HEK293 (cell line): ENCODE data around the gene ING1.
"Not testable (repeated sequence)": the region's sequence is repeated elsewhere in the genome, so short reads cannot be mapped to it uniquely, and the experiment has no call there.

Experiments
- CTCF ChIA-PET: fragments of 350-600 bp; formaldehyde crosslinking; extraction: SDS; loops from one replicate; lab custom pipeline; 2021; ENCODE audit warnings: antibody characterized with exemption; lab: Yijun Ruan, JAX
- POLR2A ChIA-PET: fragments of 300-600 bp; formaldehyde crosslinking; extraction: SDS; loops from one replicate; lab custom pipeline; 2020; ENCODE audit warnings: antibody characterized with exemption, inconsistent platforms; lab: Yijun Ruan, JAX
- H3K27ac ChIP-seq: fragments of 200-500 bp; sonication (Bioruptor generic); 2 replicates; pipeline ENCODE4 v1.5.1; 2014; ENCODE audit warnings: low read depth, low read length, control low read depth, inconsistent platforms; ENCODE audit errors: extremely low read depth
- H3K36me3 ChIP-seq, 2 experiments: fragments of 200-500 bp in 1 of 2; sonication (Bioruptor generic) in 1 of 2; 1 replicate in 1 of 2; 2 replicates in 1 of 2; pipeline ENCODE4 v1.5.1; 2014 to 2017; ENCODE audit warnings: inconsistent platforms in 2 of 2, low read length in 2 of 2; ENCODE audit not compliant: control insufficient read depth in 2 of 2, insufficient read depth in 1 of 2
- H3K4me1 ChIP-seq: fragments of 200-500 bp; sonication (Bioruptor generic); 2 replicates; pipeline ENCODE4 v1.5.1; 2014; ENCODE audit warnings: mild to moderate bottlenecking, low read length, inconsistent platforms; ENCODE audit not compliant: control insufficient read depth, insufficient read depth
- H3K4me3 ChIP-seq: 2 replicates; pipeline ENCODE4 v1.5.1; 2011; ENCODE audit warnings: low read depth, mild to moderate bottlenecking, control low read depth, low read length, moderate library complexity
- H3K9me3 ChIP-seq: fragments of 200-500 bp; sonication (Bioruptor generic); 2 replicates; pipeline ENCODE4 v1.5.1; 2014; ENCODE audit warnings: low read depth, low read length, inconsistent platforms; ENCODE audit not compliant: control insufficient read depth, insufficient read depth
- AEBP2 ChIP-seq: fragments of 450-650 bp; formaldehyde crosslinking; IDR thresholded peaks from 2 replicates; pipeline ENCODE4 v1.5.1; 2016; ENCODE audit warnings: missing biosample characterization, missing genetic modification characterization, borderline replicate concordance
- PRDM2 ChIP-seq: fragments of 450-650 bp; formaldehyde crosslinking; IDR thresholded peaks from 2 replicates; pipeline ENCODE4 v1.5.1; 2016; ENCODE audit warnings: missing biosample characterization, missing genetic modification characterization, borderline replicate concordance
- PRDM6 ChIP-seq: fragments of 450-650 bp; formaldehyde crosslinking; IDR thresholded peaks from 2 replicates; pipeline ENCODE4 v1.5.1; 2017; ENCODE audit warnings: missing biosample characterization, missing genetic modification characterization
- WT1 ChIP-seq: fragments of 450-650 bp; formaldehyde crosslinking; IDR thresholded peaks from 2 replicates; pipeline ENCODE4 v1.5.1; 2016; ENCODE audit warnings: missing biosample characterization, missing genetic modification characterization
- ZFP3 ChIP-seq: fragments of 450-650 bp; formaldehyde crosslinking; IDR thresholded peaks from 2 replicates; pipeline ENCODE4 v1.5.1; 2016; ENCODE audit warnings: low read depth, missing biosample characterization, missing genetic modification characterization
- ZNF114 ChIP-seq: fragments of 450-650 bp; formaldehyde crosslinking; IDR thresholded peaks from 2 replicates; pipeline ENCODE4 v1.5.0; 2017; ENCODE audit warnings: missing biosample characterization, missing genetic modification characterization
- ZNF239 ChIP-seq: fragments of 450-650 bp; formaldehyde crosslinking; IDR thresholded peaks from 2 replicates; pipeline ENCODE4 v1.5.1; 2016; ENCODE audit warnings: missing biosample characterization, missing genetic modification characterization
- ZNF341 ChIP-seq: fragments of 450-650 bp; formaldehyde crosslinking; IDR thresholded peaks from 2 replicates; pipeline ENCODE4; 2016; ENCODE audit warnings: low read depth, missing biosample characterization, missing genetic modification characterization
- ZNF518A ChIP-seq: fragments of 450-650 bp; formaldehyde crosslinking; conservative IDR thresholded peaks from 2 replicates; pipeline ENCODE4 v1.5.1; 2016; ENCODE audit warnings: low read depth, missing biosample characterization, missing genetic modification characterization
- ZNF544 ChIP-seq: fragments of 450-650 bp; formaldehyde crosslinking; IDR thresholded peaks from 2 replicates; pipeline ENCODE4 v1.5.0; 2017; ENCODE audit warnings: missing biosample characterization, missing genetic modification characterization
- ZNF548 ChIP-seq: fragments of 450-650 bp; formaldehyde crosslinking; IDR thresholded peaks from 2 replicates; pipeline ENCODE4 v1.5.1; 2016; ENCODE audit warnings: missing biosample characterization, missing genetic modification characterization
- ZNF747 ChIP-seq: fragments of 450-650 bp; formaldehyde crosslinking; IDR thresholded peaks from 2 replicates; pipeline ENCODE4 v1.5.1; 2016; ENCODE audit warnings: missing biosample characterization, missing genetic modification characterization
- ZNF777 ChIP-seq: fragments of 450-650 bp; formaldehyde crosslinking; IDR thresholded peaks from 2 replicates; pipeline ENCODE4 v1.5.1; 2017; ENCODE audit warnings: missing biosample characterization, missing genetic modification characterization, borderline replicate concordance
- ZSCAN18 ChIP-seq: fragments of 450-650 bp; formaldehyde crosslinking; IDR thresholded peaks from 2 replicates; pipeline ENCODE4 v1.5.1; 2016; ENCODE audit warnings: missing biosample characterization, missing genetic modification characterization

The ING1 gene

GRCh38 chr13:110723598-110723997, 10.1 kb downstream of the ING1 start:
- Histone ChIP-seq H3K9me3 (no peaks in the 10 kb centered on the region), H3K4me1 (no peaks in the 10 kb centered on the region), H3K27ac (no peak overlapping the region), H3K4me3 (no peak overlapping the region), H3K36me3 (peaks cover 0 to 15% of the 10 kb centered on the region in 2 experiments; a peak in 2 of 3 replicates)
- TF ChIP-seq ZNF239 (tag by site-specific recombination) (no peak), ZNF114 (tag by site-specific recombination) (no peak), PRDM6 (tag by site-specific recombination) (0 out of 2 replicates have a peak, but pooled peaks have one; percentile 10), WT1 (tag by site-specific recombination) (no peak), ZNF747 (tag by site-specific recombination) (no peak), PRDM2 (tag by site-specific recombination) (no peak), ZNF777 (tag by site-specific recombination) (no peak), ZNF518A (no peak)
- CTCF ChIA-PET = interaction anchor here (0.6 kb wide), 1 partner anchor 13 kb away, joined by 4 read pairs; no protein-coding TSS in a partner anchor
- POLR2A ChIA-PET = interaction anchor here (1.4 kb wide), 1 partner anchor 8 kb away, joined by 7 read pairs; no protein-coding TSS in a partner anchor

GRCh38 chr13:110726153-110726552, 12.7 kb downstream of the ING1 start:
- H3K27ac ChIP-seq, H3K9me3 ChIP-seq, CTCF ChIA-PET, H3K36me3 ChIP-seq, H3K4me3 ChIP-seq, H3K4me1 ChIP-seq, POLR2A ChIA-PET: not testable (repeated sequence)

- Histone ChIP-seq H3K4me1 (no peaks in the 10 kb centered on the region), H3K27ac (no peak overlapping the region), H3K4me3 (no peak overlapping the region), H3K9me3 (no peaks in the 10 kb centered on the region), H3K36me3 (no peaks in the 10 kb centered on the region; a peak in 1 of 3 replicates)
- POLR2A ChIA-PET = no interaction called here
- CTCF ChIA-PET = no interaction called here
- no peak for TF ChIP-seq ZFP3 (tag by site-specific recombination)
- TF ChIP-seq ZNF341 = 0 out of 2 replicates have a peak, but pooled peaks have one; percentile 17
- no peak for TF ChIP-seq AEBP2 (tag by site-specific recombination)
- no peak for TF ChIP-seq ZNF548 (tag by site-specific recombination)
- no peak for TF ChIP-seq ZSCAN18 (tag by site-specific recombination)
- no peak for TF ChIP-seq ZNF544
Measured at GRCh38 chr13:110726726-110727125, 13.2 kb downstream of the ING1 start.
